Ecto neural progenitor cell (in vitro differentiated cells): ENCODE data around the gene IL1R1.

Source experiments
- DNase-seq: peaks from one replicate; pipeline ENCODE4 v3.0.0-alpha.2; 2018; ENCODE audit warnings: low spot score

The IL1R1 gene

GRCh38 chr2:102208774-102209173 lies 66.2 kb downstream of the IL1R1 start:
- no peak for DNase-seq

GRCh38 chr2:102209474-102209873 lies 66.9 kb downstream of the IL1R1 start:
- no peak for DNase-seq

- no peak for DNase-seq
These were observed 74.5 kb downstream of the IL1R1 start for GRCh38 chr2:102217032-102217431.

GRCh38 chr2:102224824-102225739 lies 82.5 kb downstream of the IL1R1 start:
- DNase-seq = no peak

- no peak for DNase-seq
These were observed 83.6 kb downstream of the IL1R1 start for GRCh38 chr2:102226171-102226570.

- DNase-seq = no peak
These were observed 84.3 kb downstream of the IL1R1 start for GRCh38 chr2:102226612-102227391.

- DNase-seq = no peak
These were observed 86.7 kb downstream of the IL1R1 start for GRCh38 chr2:102229141-102229769.
